Fibroblast of lung (primary cell): ENCODE measurements around the gene TMEM169.

ENCODE experiments used
- EZH2 ChIP-seq: IDR thresholded peaks from 2 replicates; pipeline ENCODE4 v1.5.1; 2012; ENCODE audit warnings: low read length, control low read depth, mild to moderate bottlenecking; ENCODE audit errors: missing control alignments
- TF ChIP-seq, protein P1 (sequence below), 2 donors: IDR thresholded peaks in 1 of 2; conservative IDR thresholded peaks in 1 of 2; 1 replicate in 1 of 2; 2 replicates in 1 of 2; pipeline ENCODE4 v1.5.1; 2011 to 2012; ENCODE audit warnings: low read length in 2 of 2, control low read depth in 1 of 2, inconsistent platforms in 1 of 2, low read depth in 1 of 2, mild to moderate bottlenecking in 1 of 2

GRCh38 chr2:216090369-216090786, 8.7 kb downstream of the TMEM169 start:
- TF ChIP-seq, protein P1, sequence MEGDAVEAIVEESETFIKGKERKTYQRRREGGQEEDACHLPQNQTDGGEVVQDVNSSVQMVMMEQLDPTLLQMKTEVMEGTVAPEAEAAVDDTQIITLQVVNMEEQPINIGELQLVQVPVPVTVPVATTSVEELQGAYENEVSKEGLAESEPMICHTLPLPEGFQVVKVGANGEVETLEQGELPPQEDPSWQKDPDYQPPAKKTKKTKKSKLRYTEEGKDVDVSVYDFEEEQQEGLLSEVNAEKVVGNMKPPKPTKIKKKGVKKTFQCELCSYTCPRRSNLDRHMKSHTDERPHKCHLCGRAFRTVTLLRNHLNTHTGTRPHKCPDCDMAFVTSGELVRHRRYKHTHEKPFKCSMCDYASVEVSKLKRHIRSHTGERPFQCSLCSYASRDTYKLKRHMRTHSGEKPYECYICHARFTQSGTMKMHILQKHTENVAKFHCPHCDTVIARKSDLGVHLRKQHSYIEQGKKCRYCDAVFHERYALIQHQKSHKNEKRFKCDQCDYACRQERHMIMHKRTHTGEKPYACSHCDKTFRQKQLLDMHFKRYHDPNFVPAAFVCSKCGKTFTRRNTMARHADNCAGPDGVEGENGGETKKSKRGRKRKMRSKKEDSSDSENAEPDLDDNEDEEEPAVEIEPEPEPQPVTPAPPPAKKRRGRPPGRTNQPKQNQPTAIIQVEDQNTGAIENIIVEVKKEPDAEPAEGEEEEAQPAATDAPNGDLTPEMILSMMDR (conservative IDR thresholded peaks at IDR 0.05 in 1 of 2, IDR thresholded peaks at IDR 0.05 in 1 of 2; ENCODE audit: low read depth in 1 of 2, low read length in 2 of 2): no peak
- TF ChIP-seq EZH2: no peak
